Transverse colon (tissue), 3 donors: ENCODE data around the gene C1QTNF1.

Experiments
- CTCF ChIP-seq, 5 experiments: fragments of 200-600 bp in 3 of 5; fragments of 450-650 bp in 2 of 5; sonication (generic) in 3 of 5; IDR thresholded peaks; 1 replicate in 2 of 5; 2 replicates in 3 of 5; pipeline ENCODE4 v1.5.1; 2016 to 2017; ENCODE audit warnings: antibody characterized with exemption in 5 of 5, inconsistent platforms in 3 of 5, mild to moderate bottlenecking in 2 of 5, moderate library complexity in 1 of 5
- EP300 ChIP-seq: sonication (generic); formaldehyde crosslinking; IDR thresholded peaks from one replicate; pipeline ENCODE4 v1.6.1; 2017; ENCODE audit warnings: antibody characterized with exemption, low read depth
- POLR2A ChIP-seq: fragments of 450-650 bp; IDR thresholded peaks from one replicate; pipeline ENCODE4 v1.6.1; 2016; ENCODE audit warnings: antibody characterized with exemption, mild to moderate bottlenecking, moderate library complexity

- TF ChIP-seq EP300: no peak
- no peak for TF ChIP-seq CTCF (IDR thresholded peaks at IDR 0.05)
- TF ChIP-seq POLR2A: no peak
Measured at GRCh38 chr17:79048826-79049755, 25.1 kb downstream of the C1QTNF1 start.
